DMS53 treated with DMSO at 0.1 percent for 48 hours (cell line): ENCODE data around the gene TMEM221.

Source experiments
- DNase-seq: peaks from one replicate; lab custom pipeline; 2025; ENCODE audit not compliant: unreplicated experiment; lab: John Stamatoyannopoulos, UW

The TMEM221 gene

DNA sequence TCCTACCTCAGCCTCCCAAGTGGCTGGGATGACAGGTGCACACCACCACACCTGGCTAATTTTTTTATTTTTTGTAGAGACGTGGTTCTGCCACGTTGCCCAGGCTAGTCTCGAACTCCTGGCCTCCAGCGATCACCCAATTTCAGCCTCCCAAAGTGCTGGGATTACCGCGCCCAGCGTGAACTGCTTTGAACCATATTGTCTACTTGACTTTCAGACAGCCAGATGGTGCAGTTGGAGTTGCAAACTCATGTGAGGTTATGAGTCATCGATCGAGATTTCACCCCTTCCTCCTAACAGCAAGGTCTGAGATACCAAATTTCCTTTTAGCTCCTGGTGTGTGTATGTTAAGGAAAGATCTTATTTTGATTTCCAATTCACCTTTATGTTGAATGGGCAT lies 24.6 kb upstream of the TMEM221 start:
- no peak for DNase-seq

GRCh38 chr19:17471410-17472125 lies 23.1 kb upstream of the TMEM221 start:
- no peak for DNase-seq

- DNase-seq: peak; percentile 86
These were observed 21.8 kb upstream of the TMEM221 start, which contains the start of gene SLC27A1 for GRCh38 chr19:17470068-17470841. TSS of gene SLC27A1 (plus strand) at chr19:17470524. CDS start at chr19:17470541, 17 bp downstream.

DNA sequence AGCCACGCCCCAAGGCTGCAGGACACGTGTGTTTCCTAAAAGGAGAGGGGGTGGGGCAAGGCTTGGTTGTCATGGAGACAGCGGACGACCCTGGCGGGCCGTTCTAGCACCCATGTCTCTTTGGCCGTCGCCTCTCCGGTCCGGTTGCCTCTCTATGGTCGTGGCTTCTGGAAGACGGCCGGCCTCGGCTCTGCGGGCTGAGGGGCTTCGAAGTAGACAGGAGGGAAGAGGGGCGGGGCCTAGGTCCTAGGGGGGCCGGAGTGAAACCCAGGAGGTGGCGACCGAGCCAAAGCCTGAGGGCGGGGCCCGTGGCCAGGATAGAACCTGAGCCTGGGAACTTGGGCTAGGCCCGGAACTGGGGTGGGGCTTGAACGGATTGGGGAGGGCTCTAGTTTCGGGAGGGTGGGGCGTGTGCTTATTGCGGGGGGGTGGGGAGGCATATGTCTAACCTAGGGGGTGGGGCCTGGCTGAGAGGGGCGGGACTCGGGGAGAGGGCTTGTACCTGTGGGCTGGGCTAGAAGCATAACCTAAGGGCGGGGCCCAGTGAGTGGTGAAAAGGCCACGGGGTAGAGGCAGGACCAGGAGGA lies 21.1 kb upstream of the TMEM221 start:
- DNase-seq: peak; percentile 78

- no peak for DNase-seq
These were observed 20.6 kb upstream of the TMEM221 start for GRCh38 chr19:17469092-17469480.

- DNase-seq: no peak
These were observed 20.0 kb upstream of the TMEM221 start for GRCh38 chr19:17468302-17469091.

GRCh38 chr19:17467471-17468301 lies 19.2 kb upstream of the TMEM221 start:
- no peak for DNase-seq

DNA sequence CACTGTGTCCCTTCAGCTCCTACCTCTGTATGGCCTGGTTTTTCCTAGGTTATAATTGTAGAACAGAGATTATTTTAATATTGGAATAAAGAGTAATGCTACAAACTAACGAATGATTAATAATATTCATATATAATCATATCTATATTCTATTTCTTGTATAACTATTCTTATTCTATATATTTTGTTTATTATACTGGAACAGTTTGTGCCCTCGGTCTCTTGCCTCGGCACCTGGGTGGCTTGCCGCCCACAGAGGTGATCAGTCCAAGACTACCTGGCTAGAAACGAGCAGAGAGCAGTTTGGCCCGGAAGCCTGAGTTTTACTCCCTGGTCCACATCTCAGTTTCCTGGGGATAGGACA lies 18.0 kb upstream of the TMEM221 start:
- DNase-seq: no peak

- DNase-seq: no peak
These were observed 12.1 kb upstream of the TMEM221 start, which contains the start of gene NXNL1 for GRCh38 chr19:17460372-17461230. TSS of gene NXNL1 (minus strand) at chr19:17460926. CDS start at chr19:17460869, 57 bp downstream.

DNA sequence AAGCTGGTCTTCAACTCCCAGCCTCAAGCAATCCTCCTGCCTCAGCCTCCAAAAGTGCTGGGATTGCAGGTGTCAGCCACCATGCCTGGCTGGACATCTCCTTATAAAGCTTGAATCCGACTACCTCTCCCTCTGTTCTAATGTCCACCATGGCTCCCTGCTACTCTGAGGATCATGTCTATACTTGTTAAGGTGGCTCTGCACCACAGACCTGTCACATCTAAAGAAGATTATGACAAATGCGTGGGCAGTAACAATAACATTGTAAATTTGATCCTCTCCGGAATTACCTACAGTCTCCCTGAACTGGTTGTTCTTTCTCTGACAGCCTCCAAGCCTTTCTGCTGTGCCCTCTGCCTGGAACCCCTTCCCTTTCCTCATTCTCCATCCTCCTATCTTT lies 10.5 kb upstream of the TMEM221 start:
- DNase-seq: no peak

- DNase-seq: no peak
These were observed 9.1 kb upstream of the TMEM221 start for GRCh38 chr19:17457616-17458015.

- no peak for DNase-seq
These were observed 7.7 kb upstream of the TMEM221 start for GRCh38 chr19:17456127-17456526.

DNA sequence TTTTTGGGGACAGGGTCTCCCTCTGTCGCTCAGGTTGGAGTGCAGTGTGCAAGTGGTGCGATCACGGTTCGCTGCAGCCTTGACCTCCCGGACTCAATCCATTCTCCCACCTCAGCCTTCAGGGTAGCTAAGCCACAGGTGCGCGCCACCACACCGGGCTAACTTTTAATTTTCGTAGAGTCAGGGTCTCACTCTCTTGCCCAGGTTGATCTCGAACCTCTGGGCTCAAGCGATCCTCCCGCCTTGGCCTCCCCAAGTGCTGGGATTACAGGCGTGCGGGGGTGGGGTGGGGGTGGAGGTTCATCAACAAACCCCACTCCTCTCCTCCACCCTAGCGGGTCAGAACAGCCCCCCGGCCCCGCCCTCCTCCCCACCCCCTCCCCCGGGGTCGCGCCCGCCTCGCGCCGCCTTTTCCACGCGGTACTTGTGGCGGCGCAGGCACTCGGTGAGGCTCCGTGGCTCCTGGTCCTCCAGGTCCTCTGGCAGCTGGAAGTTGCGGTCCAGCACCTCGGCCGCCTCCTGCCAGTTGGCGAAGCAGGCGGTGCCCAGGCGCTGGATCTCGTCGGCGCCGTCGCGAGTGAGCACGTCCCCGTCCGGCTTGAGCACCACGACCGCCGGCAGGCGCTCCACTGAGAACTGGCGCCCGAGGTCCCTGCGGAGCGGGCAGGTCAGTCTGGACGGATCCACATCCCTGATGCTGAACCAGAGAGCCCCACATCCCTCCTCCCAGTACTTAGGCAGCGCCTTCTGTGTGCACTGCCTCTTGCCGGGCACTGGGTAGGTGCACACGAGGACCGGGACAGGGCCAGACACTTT lies 7.0 kb upstream of the TMEM221 start:
- DNase-seq: no peak

- DNase-seq: no peak
These were observed 6.2 kb upstream of the TMEM221 start for GRCh38 chr19:17454576-17455071.

DNA sequence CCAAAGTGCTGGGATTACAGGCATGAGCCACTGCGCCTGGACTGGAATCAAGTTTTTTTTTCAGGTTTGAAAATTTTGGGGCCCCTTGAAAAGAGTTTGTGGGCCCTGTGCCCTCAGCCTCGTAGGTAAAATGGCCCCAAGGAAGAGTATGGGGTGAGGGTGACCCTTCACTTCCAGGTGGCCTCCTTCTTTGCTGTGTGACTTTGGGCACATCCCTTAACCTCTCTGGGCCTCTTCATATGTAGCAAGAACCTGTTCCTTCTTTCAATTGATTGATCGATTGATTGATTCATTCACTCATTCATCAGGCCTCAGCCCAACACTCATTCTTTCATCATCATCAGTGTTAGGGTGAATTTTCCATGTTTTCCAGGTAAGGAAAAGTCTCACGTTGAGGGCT lies 3.4 kb upstream of the TMEM221 start:
- no peak for DNase-seq

GRCh38 chr19:17450264-17451075 lies 2.0 kb upstream of the TMEM221 start:
- DNase-seq: no peak

DNA sequence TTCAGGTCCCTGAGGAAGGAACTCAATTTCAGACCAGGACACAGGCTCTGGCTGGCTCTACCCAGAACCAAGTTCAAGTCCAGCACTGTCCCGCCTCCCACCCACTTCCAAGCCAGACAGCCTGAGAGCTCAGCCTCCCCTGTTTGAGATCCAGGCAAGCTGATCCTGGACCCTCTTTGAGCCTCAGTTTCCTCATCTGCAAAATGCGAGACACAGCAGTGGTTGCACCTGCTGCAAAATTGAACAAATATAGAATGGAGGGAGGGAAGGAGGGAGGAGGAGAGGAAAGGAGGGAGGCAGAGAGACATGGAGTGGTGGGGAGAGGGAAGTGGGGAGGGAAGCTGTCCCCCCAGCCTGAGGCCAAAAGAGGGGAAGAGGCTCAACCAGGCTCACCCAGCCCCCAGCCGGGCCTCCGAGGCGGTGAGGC lies 751 bp downstream of the TMEM221 start:
- no peak for DNase-seq
